HL-60 (cell line): Measurements from ENCODE around the gene RNF222.

Experiments
- CTCF ChIP-seq: IDR thresholded peaks from one replicate; pipeline ENCODE4 v1.5.1; 2011; ENCODE audit warnings: low read length, control low read depth, inconsistent platforms; ENCODE audit not compliant: insufficient read depth
- GABPA ChIP-seq: IDR thresholded peaks from 2 replicates; pipeline ENCODE4 v1.6.1; 2012; ENCODE audit warnings: low read depth
- POLR2AphosphoS5 ChIP-seq: IDR thresholded peaks from 2 replicates; pipeline ENCODE4 v1.6.1; 2012; ENCODE audit warnings: low read depth
- SPI1 ChIP-seq: IDR thresholded peaks from 2 replicates; pipeline ENCODE4 v1.6.1; 2012; ENCODE audit warnings: low read depth, mild to moderate bottlenecking, borderline replicate concordance
- TF ChIP-seq, protein P1 (sequence below): IDR thresholded peaks from 2 replicates; pipeline ENCODE4 v1.6.1; 2012; ENCODE audit warnings: low read depth; ENCODE audit not compliant: insufficient replicate concordance

GRCh38 chr17:8413328-8413727, 15.7 kb upstream of the RNF222 start:
- TF ChIP-seq CTCF (no peak), SPI1 (no peak), POLR2AphosphoS5 (no peak), GABPA (no peak)
- TF ChIP-seq, protein P1, sequence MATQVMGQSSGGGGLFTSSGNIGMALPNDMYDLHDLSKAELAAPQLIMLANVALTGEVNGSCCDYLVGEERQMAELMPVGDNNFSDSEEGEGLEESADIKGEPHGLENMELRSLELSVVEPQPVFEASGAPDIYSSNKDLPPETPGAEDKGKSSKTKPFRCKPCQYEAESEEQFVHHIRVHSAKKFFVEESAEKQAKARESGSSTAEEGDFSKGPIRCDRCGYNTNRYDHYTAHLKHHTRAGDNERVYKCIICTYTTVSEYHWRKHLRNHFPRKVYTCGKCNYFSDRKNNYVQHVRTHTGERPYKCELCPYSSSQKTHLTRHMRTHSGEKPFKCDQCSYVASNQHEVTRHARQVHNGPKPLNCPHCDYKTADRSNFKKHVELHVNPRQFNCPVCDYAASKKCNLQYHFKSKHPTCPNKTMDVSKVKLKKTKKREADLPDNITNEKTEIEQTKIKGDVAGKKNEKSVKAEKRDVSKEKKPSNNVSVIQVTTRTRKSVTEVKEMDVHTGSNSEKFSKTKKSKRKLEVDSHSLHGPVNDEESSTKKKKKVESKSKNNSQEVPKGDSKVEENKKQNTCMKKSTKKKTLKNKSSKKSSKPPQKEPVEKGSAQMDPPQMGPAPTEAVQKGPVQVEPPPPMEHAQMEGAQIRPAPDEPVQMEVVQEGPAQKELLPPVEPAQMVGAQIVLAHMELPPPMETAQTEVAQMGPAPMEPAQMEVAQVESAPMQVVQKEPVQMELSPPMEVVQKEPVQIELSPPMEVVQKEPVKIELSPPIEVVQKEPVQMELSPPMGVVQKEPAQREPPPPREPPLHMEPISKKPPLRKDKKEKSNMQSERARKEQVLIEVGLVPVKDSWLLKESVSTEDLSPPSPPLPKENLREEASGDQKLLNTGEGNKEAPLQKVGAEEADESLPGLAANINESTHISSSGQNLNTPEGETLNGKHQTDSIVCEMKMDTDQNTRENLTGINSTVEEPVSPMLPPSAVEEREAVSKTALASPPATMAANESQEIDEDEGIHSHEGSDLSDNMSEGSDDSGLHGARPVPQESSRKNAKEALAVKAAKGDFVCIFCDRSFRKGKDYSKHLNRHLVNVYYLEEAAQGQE = no peak
